Liver (tissue), 9 donors: ENCODE results near the gene PIK3R3. TPM values are rescaled to one million over a fixed set of nuclear protein-coding genes. Genes with fewer than 3 reads are reported as not detected.

ENCODE experiments used
- DNase-seq: peaks from one replicate; pipeline ENCODE4 v3.0.0-alpha.2; 2017; ENCODE audit warnings: low spot score
- H3K27ac ChIP-seq, 2 donors: one replicate each; pipeline ENCODE4 v1.7.0; 2013; ENCODE audit warnings: inconsistent platforms in 2 of 2, low read length in 2 of 2, control low read depth in 1 of 2, low read depth in 1 of 2, mild to moderate bottlenecking in 1 of 2
- H3K27me3 ChIP-seq, 4 donors: one replicate each; pipeline versions ENCODE4 v1.6.1 to v1.7.0; 2013; ENCODE audit warnings: low read length in 3 of 4, inconsistent platforms in 1 of 4, mild to moderate bottlenecking in 1 of 4, moderate library complexity in 1 of 4; ENCODE audit not compliant: control insufficient read depth in 4 of 4, insufficient read depth in 4 of 4
- H3K36me3 ChIP-seq, 4 donors: one replicate each; pipeline versions ENCODE4 v1.6.1 to v1.7.0; 2013; ENCODE audit warnings: low read length in 3 of 4, mild to moderate bottlenecking in 3 of 4, low read depth in 1 of 4, moderate library complexity in 1 of 4; ENCODE audit not compliant: control insufficient read depth in 4 of 4, insufficient read depth in 3 of 4
- H3K4me1 ChIP-seq, 4 donors: one replicate each; pipeline versions ENCODE4 v1.6.1 to v1.7.0; 2013; ENCODE audit warnings: low read length in 3 of 4, mild to moderate bottlenecking in 3 of 4, moderate library complexity in 1 of 4; ENCODE audit not compliant: control insufficient read depth in 4 of 4, insufficient read depth in 4 of 4
- H3K4me3 ChIP-seq, 3 donors: one replicate each; pipeline versions ENCODE4 v1.6.1 to v1.7.0; 2013; ENCODE audit warnings: low read length in 3 of 3, control low read depth in 1 of 3, low read depth in 1 of 3, mild to moderate bottlenecking in 1 of 3
- H3K9ac ChIP-seq, 2 donors: one replicate each; pipeline ENCODE4 v1.7.0; 2013; ENCODE audit warnings: low read length in 2 of 2, mild to moderate bottlenecking in 2 of 2, moderate library complexity in 2 of 2, control low read depth in 1 of 2, low read depth in 1 of 2
- H3K9me3 ChIP-seq, 4 donors: one replicate each; pipeline versions ENCODE4 v1.6.1 to v1.7.0; 2013; ENCODE audit warnings: low read length in 3 of 4; ENCODE audit not compliant: control insufficient read depth in 4 of 4
- CTCF ChIP-seq: fragments of 150-350 bp; IDR thresholded peaks from 2 replicates; pipeline ENCODE4 v1.5.1; 2017; ENCODE audit warnings: improper control_type of control experiment, low read depth, low read length; ENCODE audit not compliant: missing input control
- EGR1 ChIP-seq, 2 donors: IDR thresholded peaks; 2 replicates each; pipeline ENCODE4 v1.6.1; 2016 to 2018; ENCODE audit warnings: antibody characterized with exemption in 2 of 2, low read depth in 2 of 2
- HNF4A ChIP-seq, 2 donors: conservative IDR thresholded peaks; 2 replicates each; pipeline ENCODE4 v1.6.1; 2016; ENCODE audit warnings: antibody characterized with exemption in 2 of 2, mild to moderate bottlenecking in 2 of 2
- HNF4G ChIP-seq: IDR thresholded peaks from 2 replicates; pipeline ENCODE4 v1.6.1; 2016; ENCODE audit warnings: antibody characterized with exemption
- JUND ChIP-seq, 2 donors: IDR thresholded peaks; 2 replicates each; pipeline ENCODE4 v1.6.1; 2016; ENCODE audit warnings: antibody characterized with exemption in 2 of 2
- RAD21 ChIP-seq, 2 donors: IDR thresholded peaks; 2 replicates each; pipeline ENCODE4 v1.6.1; 2016; ENCODE audit warnings: antibody characterized with exemption in 2 of 2, mild to moderate bottlenecking in 2 of 2
- REST ChIP-seq: IDR thresholded peaks from 2 replicates; pipeline ENCODE4 v1.6.1; 2016; ENCODE audit warnings: antibody characterized with exemption, mild to moderate bottlenecking
- SP1 ChIP-seq: IDR thresholded peaks from 2 replicates; pipeline ENCODE4 v1.6.1; 2018; ENCODE audit warnings: antibody characterized with exemption, mild to moderate bottlenecking
- TAF1 ChIP-seq: conservative IDR thresholded peaks from 2 replicates; pipeline ENCODE4 v1.6.1; 2016; ENCODE audit warnings: antibody characterized with exemption, mild to moderate bottlenecking
- YY1 ChIP-seq: IDR thresholded peaks from 2 replicates; pipeline ENCODE4 v1.6.1; 2016; ENCODE audit warnings: antibody characterized with exemption, mild to moderate bottlenecking
- whole genome bisulfite sequencing: extraction: QIAGEN DNeasy Blood & Tissue Kit; methylation state at CpG from one replicate; pipeline ENCODE4 v1.1.7; 2013; 5-methylcytosine and 5-hydroxymethylcytosine counted together
- polyA plus RNA-seq, 2 donors: library from polyadenylated mRNA; stranded (reverse) in 1 of 2; unstranded in 1 of 2; fragments of 200-250 nt in 1 of 2; fragments of >200 nt in 1 of 2; fragmentation: Nextera tagmentation in 1 of 2; extraction: Ambion mirVana in 1 of 2; gene quantifications; one replicate each; pipeline versions ENCODE4 v1.2.1 to v1.2.3, GENCODE V29; 2013 to 2015
- total RNA-seq, 2 donors: library from RNA; depleted of rRNA; stranded (reverse); fragments of >200 nt; gene quantifications; one replicate each; pipeline ENCODE4 v1.2.3, GENCODE V29; 2014
- TF ChIP-seq, protein P1 (sequence below): IDR thresholded peaks from 2 replicates; pipeline ENCODE4 v1.6.1; 2016; ENCODE audit warnings: antibody characterized with exemption
- donor health status: healthy.
- donor health status: healthy.
- donor health status: healthy.
- donor health status: healthy.
- donor health status: healthy.

Gene PIK3R3
- total and polyA plus RNA-seq, 4 donors, result 1.5 to 4.6 (median 2.7) TPM

GRCh38 chr1:46117810-46118494, 14.5 kb downstream of the PIK3R3 start:
- Histone ChIP-seq H3K27ac (no peak overlapping the region), H3K4me3 (no peak overlapping the region), H3K4me1 (no peaks in the 10 kb centered on the region), H3K27me3 (no peaks in the 10 kb centered on the region), H3K36me3 (no peaks in the 10 kb centered on the region), H3K9me3 (no peaks in the 10 kb centered on the region), H3K9ac (no peak overlapping the region)
- 94% methylated on average over 5 of the region's 5 CpGs for WGBS
- no peak for TF ChIP-seq HNF4G
- no peak for TF ChIP-seq YY1
- DNase-seq, result no peak

DNA sequence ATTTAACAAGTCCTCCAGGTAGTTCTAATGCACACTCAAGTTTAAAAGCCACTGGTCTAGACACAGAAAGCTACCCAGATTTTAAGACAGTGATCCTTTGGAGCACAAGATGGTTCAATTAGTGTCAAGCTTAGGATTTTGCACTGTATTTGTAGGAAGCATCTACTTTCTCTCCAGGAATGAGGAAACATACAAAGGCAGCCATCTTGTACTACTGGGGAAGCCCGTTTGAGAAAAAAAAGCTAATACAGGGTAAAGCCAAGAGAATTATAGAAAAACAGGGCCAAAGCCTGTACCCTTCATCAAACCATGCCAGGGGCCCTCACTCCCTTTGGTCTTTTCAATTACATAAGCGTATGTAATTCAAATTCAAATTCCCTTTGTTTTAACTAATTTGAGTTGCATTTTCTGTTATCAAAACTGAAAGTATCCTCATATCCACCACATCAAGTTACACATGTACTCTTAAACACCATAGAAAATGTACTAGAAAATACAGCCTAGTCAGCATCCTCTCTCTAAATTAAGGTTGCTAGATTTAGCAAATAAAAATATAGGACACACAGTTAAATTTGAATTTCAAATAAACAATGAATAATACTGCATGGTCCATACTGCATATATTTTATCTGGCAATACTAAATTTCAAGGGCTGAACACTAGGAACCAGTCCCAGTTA, 17.4 kb downstream of the PIK3R3 start:
- Histone ChIP-seq H3K36me3 (no peaks in the 10 kb centered on the region), H3K27ac (no peak overlapping the region), H3K9ac (no peak overlapping the region), H3K27me3 (no peaks in the 10 kb centered on the region), H3K4me1 (no peaks in the 10 kb centered on the region), H3K9me3 (no peaks in the 10 kb centered on the region), H3K4me3 (no peak overlapping the region)
- WGBS, result 88% methylated on average over 2 of the region's 2 CpGs
- no peak for TF ChIP-seq JUND (IDR thresholded peaks at IDR 0.05)
- TF ChIP-seq TAF1, result no peak
- TF ChIP-seq SP1, result no peak
- no peak for TF ChIP-seq HNF4A (conservative IDR thresholded peaks at IDR 0.05)
- TF ChIP-seq RAD21 (IDR thresholded peaks at IDR 0.05), result no peak
- TF ChIP-seq, protein P1, sequence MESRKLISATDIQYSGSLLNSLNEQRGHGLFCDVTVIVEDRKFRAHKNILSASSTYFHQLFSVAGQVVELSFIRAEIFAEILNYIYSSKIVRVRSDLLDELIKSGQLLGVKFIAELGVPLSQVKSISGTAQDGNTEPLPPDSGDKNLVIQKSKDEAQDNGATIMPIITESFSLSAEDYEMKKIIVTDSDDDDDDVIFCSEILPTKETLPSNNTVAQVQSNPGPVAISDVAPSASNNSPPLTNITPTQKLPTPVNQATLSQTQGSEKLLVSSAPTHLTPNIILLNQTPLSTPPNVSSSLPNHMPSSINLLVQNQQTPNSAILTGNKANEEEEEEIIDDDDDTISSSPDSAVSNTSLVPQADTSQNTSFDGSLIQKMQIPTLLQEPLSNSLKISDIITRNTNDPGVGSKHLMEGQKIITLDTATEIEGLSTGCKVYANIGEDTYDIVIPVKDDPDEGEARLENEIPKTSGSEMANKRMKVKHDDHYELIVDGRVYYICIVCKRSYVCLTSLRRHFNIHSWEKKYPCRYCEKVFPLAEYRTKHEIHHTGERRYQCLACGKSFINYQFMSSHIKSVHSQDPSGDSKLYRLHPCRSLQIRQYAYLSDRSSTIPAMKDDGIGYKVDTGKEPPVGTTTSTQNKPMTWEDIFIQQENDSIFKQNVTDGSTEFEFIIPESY, result no peak
- TF ChIP-seq REST, result no peak
- no peak for TF ChIP-seq CTCF
- TF ChIP-seq YY1, result no peak
- TF ChIP-seq EGR1 (IDR thresholded peaks at IDR 0.05; ENCODE audit: low read depth in 2 of 2), result no peak
- DNase-seq, result no peak
